Measurements from ENCODE around the gene FHIT.

DNA sequence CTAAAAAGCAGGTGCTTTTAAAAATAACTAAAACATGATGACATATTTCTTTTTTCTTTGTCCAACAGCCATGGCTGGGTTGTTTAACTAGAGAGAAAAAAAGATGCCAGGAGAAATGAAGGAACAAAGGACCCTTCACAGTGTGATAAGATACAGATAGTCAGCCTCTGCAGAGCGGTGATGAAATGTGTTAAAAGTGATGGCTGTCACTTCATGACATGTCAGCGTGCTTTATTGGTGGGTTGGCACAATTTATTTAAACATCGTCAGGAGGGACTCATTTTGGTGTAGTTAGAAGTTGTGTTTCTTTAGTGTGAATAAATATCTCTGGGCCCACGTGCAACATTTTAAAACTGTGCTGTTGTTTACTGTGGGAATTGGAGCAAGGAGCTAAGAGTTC, 1314.1 kb downstream of the FHIT start:
- TF ChIP-seq, protein P1, sequence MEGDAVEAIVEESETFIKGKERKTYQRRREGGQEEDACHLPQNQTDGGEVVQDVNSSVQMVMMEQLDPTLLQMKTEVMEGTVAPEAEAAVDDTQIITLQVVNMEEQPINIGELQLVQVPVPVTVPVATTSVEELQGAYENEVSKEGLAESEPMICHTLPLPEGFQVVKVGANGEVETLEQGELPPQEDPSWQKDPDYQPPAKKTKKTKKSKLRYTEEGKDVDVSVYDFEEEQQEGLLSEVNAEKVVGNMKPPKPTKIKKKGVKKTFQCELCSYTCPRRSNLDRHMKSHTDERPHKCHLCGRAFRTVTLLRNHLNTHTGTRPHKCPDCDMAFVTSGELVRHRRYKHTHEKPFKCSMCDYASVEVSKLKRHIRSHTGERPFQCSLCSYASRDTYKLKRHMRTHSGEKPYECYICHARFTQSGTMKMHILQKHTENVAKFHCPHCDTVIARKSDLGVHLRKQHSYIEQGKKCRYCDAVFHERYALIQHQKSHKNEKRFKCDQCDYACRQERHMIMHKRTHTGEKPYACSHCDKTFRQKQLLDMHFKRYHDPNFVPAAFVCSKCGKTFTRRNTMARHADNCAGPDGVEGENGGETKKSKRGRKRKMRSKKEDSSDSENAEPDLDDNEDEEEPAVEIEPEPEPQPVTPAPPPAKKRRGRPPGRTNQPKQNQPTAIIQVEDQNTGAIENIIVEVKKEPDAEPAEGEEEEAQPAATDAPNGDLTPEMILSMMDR (IDR thresholded peaks at IDR 0.05): no peak
- no peak for TF ChIP-seq POLR2AphosphoS5 (IDR thresholded peaks at IDR 0.05)
- no peak for TF ChIP-seq POLR2A (IDR thresholded peaks at IDR 0.05)
